GM18520 (cell line): Measurements from ENCODE around the gene RASGRF1.
"Not testable (repeated sequence)": the region's sequence is repeated elsewhere in the genome, so short reads cannot be mapped to it uniquely, and the experiment has no call there.

ENCODE experiments used
- ATAC-seq: cut with Tn5 transposase; IDR thresholded peaks from one replicate; pipeline ENCODE4 v1.9.1; 2021; ENCODE audit not compliant: unreplicated experiment

Gene RASGRF1

DNA sequence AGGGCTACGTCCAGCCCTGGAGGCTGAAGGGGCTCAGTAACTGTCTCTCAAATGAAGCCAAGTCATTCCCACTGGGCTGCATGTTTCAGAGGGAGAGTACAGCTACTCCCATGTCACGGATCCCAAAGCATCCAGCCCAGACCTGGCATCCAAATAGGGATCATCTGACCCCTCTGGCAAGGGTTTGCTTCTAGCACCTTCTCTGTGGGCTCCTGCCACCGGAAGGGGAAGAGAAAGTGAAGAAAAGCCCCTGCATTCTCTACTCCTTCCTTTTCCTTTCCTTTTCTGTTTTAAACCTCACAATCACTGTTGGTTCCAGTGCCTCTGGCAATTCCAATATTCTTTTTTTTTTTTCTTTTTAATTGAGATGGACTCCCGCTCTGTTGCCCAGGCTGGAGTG lies 81.2 kb downstream of the RASGRF1 start:
- ATAC-seq, result no peak

DNA sequence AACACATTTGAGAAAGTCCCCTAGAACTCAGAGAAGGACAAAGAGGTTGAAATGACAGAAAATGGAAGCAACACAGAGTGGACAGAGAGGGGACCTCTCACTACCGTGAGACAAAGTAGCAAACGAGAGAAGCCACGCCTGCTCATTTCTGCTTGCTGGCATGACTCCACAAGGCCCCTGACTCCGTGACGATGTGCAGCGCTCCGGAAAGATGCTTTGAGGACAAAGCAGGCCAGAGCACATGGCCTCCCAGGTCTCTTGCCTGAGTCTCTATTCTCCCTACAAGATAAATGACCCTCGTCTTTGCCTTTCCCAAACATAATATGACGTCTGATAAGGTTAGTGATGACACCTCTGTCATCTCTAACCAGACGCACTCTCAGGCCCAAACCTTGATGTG lies 81.9 kb downstream of the RASGRF1 start:
- no peak for ATAC-seq

- ATAC-seq, result no peak
Measured at GRCh38 chr15:79007066-79007465, 83.5 kb downstream of the RASGRF1 start.

DNA sequence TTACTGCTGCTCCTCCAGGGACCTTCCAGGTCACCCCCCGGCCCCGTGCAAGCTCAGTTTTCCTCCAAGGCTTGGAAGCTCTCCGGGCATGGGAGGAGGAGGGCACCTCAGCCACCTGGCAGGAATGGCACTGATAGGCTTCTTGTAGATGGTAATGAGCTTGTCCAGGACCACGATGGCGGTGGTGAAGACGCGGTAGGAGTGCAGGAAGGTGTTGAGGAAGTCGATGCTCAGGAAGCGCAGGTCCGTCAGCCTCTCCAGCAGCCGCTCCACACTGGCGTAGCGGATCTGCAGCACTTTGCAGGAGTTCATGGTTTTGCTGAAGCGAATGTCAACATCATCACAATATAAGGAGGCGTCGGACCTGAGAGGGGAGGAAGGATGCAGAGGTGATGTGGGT lies 84.5 kb downstream of the RASGRF1 start:
- no peak for ATAC-seq

GRCh38 chr15:79004336-79004735 lies 86.2 kb downstream of the RASGRF1 start:
- ATAC-seq, result peak; percentile 44

DNA sequence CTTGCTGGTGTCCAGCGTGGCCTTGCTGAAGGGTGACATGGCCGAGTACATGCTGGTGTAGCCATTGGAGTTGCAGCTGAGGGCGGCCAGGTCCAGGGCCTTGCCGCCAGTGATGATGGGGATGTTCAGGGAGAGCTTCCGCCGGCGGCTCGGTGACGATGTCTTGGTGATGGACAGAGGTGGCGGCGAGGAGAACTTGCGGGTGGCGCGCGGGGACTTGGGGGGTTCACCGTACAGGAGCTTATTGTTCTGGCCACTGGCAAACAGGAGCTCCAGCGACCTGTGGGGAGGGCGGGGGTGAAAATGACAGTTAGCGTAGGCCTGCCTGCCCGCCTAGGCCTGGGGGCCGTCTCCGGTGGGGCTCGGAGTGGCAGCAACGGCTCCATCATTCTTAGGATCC lies 86.7 kb downstream of the RASGRF1 start:
- ATAC-seq, result no peak

DNA sequence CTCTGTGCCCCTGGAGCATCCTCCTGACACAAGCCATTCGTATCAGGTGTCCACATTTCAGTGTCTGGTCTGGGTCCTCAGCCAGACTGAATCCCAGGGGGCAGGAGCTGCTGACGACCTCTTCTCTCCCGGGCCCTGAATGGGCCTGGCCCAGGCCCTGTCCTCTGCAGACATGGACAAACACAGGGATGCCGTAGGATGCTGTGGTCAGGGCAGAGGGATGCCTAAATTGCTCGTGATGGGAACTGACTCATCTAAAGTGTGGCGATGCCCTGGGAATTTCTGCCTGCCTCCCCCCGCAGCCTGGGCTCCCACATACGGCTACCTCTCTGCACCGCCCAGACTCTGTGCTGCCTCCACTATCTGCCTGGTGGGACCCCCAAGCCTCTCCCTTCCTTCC lies 87.3 kb downstream of the RASGRF1 start:
- no peak for ATAC-seq

GRCh38 chr15:79002581-79002980 lies 88.0 kb downstream of the RASGRF1 start:
- ATAC-seq, result no peak

DNA sequence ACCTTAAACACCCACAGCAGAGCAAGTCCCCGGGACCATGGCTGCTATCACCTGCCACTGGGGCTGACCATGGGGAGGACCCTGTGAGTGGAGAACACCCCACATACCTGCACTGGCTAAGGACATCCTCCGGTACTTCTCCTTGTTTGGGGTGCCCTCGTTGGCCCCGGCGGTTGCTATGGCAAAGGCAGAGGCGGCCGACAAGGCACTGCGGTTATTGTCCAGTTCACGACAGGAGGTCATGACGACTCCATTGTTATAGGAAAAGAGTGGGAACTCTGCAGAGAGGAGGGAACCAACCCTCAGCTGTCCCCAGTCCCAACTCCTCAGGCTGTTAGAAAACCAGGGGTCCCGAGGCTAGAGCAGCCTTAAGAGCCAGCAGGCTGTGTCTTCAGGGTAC lies 90.9 kb downstream of the RASGRF1 start:
- no peak for ATAC-seq

DNA sequence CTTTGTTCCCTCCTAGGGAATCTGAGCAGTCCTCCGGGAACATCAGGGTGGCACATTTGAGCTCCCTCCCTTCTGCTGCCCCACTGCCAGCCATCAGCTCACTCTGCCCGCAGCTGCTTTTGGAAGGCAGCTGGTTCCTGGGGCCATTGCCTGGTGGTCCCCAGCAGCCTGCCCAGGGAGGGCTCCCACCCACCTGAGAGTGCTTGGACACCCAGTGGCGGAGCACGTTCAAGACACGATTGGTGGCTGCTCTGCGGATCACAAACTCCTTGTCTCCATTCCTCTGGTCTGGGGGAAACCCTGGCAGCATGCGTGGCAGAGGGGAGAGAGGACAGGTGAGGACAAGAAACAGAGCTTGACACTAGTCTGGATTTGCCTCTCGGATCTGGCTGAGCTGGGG lies 92.1 kb downstream of the RASGRF1 start:
- no peak for ATAC-seq

DNA sequence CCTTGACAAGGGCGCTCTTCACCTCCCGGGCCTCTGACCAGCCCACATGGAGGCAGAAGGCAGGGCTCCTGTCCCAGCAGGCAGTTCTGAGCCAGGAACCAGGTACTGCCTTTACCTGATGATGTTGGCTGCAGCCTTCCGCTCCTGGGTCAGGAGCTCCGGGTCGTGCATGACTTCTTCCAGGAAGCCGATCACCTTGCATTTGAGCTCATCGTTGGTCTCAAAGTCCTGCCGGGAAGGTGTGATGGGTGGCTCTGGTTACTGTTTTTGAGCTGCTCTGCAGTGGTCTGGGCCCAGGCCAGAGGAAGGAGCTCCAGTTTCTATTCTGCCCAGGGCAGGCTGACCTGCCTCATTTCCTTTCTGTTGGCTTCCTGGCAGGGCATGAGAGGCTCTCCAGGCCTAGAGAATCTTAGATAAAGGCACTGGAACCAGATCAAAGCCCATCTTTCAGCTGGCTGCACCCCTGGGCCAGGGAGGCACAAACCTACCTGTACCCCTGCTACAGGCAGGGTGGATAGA lies 92.5 kb downstream of the RASGRF1 start:
- no peak for ATAC-seq

- ATAC-seq, result no peak
Measured at GRCh38 chr15:78996894-78997275, 93.7 kb downstream of the RASGRF1 start.

DNA sequence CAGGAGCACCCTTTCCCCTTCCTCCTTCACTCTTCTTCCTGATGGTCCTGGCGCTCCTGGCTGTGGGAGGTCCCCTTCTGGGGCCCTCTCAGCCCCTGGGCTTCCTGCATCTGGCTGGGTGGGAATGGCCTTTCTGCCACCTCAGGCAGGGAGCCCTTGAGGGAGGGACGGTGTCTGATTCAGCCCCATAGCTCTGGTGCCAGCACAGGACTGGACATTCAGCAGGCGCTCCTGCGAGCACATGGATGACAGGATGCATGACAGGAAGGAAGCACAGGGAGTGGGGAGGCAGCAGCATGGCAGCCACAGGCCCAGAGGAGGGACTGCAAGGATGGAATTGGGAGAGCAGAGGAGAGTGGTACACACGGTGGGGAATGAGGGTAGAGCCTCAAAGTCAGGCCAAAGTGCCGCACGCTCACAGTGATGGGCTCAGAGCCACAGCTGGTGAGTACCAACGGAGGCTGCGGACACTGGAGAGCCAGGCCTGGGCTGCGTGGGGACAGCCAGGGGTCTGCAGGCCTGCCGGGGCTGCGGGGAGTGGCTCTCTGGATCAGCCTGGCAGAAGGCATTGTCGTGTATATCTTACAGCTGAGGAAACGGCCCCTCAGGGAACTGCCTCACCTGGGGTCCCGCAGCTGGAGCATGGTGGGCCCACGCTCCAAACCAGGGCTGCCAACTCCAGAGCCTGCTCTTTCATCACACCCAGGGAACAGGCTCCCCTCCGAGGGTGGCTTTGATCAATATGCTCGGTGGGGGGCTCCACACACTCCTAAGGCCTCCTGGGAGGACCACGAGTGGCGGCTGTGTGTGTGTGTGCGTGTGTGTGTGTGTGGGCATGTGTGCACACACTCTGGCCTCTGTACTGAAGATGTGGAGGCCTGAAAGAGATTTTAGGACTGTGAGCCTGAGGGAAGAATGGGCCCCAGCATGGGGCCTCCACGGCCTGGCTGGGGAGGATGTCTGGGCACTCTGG lies 94.4 kb downstream of the RASGRF1 start:
- no peak for ATAC-seq

- not testable (repeated sequence) for ATAC-seq
Measured at GRCh38 chr15:78995161-78995560, 95.4 kb downstream of the RASGRF1 start.

DNA sequence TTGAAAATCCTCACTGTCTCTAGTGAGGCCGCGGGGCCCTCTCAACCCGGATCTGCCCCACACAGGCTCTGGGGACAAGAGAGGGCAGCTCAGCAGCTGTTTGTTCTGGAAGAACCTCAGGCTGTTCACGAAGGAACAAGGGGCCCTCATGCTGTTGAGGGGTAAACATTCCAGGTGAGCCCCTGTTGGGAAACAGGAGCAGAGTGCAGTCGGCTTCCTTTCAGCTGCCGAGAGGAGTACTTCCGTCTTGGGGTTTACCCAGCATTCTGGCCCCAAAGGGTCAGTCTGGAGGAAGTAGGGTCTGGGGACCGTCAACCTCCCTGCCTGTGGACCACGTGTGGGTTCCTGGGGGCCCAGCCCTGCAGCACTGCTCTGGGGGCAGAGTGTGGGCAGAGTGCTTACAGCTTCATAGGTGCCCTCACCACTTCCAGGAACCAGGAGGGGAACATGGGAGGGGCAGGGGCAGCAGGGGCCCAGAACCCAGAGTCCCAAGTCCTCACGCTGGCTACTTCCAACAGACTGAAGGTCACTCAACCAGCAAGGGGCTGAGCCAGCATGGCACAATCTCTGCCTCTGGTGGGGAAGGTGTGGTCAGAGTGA lies 96.5 kb downstream of the RASGRF1 start:
- ATAC-seq, result no peak

DNA sequence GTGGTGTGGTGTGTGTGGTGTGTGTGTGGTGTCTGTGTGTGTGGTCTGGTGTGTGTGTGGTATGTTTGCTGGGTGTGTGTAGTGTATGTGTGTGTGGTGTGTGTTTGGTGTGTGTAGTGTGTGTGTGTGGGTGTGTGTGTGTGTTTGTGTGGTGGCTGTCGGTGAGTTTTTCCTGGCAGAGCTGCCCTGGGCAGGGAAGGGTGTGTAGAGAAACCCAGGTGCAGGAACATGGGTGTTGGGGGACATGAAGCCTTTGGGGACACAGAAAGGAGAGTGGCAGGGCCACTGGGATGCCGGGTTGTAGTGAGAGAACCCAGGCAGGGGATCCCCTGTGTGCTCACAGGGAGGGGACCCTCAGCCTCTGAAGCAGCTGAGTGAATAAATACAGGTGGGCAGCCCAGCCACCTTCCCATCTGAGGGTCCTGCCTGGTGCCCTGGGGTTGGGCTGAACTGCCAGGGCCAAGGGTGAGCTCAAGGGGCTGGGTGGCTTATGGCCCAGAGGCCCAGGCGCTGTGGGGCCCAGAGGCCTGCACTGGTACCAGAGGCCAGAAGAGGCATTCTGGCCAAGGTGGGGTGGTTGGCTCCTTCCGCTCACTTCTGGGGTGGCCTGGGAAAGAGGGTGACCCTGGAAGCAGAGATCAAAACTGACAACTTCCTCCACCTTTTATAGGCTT lies 97.2 kb downstream of the RASGRF1 start:
- no peak for ATAC-seq

GRCh38 chr15:78992416-78993256 lies 97.9 kb downstream of the RASGRF1 start:
- no peak for ATAC-seq

DNA sequence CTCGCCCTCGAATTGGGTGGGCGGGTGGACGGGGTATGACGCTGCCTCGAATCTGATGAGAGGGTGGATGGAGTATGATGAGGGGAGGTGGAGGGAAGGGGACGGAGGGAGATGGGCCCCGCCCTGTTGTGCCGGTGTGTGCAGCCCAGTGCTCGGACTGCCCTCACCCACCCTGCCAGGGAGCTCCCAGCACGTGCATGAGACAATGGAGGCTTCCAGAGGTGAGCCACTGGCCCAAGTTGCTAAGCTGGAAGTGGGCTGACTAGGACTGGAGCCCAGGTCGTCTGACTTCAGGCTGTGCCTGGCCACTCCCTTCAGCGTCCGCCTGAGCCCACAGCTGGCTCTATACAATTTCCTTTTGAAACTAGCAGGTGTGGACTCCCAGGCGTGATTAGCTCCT lies 98.7 kb downstream of the RASGRF1 start:
- no peak for ATAC-seq

DNA sequence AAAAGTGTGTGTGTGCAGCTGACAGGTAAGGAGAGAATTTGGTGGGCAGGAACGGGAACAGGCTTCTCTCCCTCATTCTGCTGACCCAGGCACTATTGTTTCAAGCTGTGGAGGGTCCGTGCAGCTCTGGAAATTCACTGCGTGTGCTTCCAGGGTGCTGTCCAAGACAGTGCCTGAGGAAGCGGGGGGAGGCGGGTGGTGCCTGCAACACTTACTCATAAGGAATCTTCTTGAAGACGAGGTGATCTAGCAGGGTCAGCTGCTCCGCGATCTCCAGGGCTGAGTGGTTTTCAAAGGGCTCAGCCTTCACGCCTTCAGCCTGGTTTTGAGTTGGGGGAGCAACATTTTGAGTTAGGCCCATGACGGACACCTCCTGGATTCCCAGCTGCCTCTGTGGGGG lies 99.1 kb downstream of the RASGRF1 start:
- ATAC-seq, result no peak

GRCh38 chr15:78990278-78990677 lies 100.3 kb downstream of the RASGRF1 start:
- ATAC-seq, result no peak
